ENCODE results near the gene TMEM147. TPM values are rescaled to one million over a fixed set of nuclear protein-coding genes. Genes with fewer than 3 reads are reported as not detected.

Gene TMEM147
- total RNA-seq, 6 experiments from 2014 or later: 104 to 130 (median 115) TPM

DNA sequence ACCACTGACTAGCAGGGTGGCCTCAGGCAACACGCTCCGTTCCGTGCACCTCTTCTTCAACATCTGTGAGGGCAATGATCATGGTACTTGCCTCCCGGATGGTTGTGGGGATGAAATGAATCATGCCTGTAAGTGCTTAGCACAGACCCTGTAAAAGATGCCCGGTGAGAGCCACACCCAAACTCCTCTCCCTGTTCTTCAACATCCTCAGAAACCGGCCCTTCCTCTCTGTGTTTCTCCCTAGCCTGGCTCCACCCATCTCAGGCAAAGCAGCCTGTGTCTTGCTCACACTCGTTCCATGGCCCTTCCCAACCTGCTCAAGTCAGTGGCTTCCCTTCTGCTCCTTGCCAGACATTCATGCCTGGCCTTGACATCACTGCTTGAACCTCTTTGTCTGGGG is 26.1 kb upstream of the TMEM147 start:
- no peak for DNase-seq
- peak overlapping the region; percentile 91 for H3K27ac Mint-ChIP-seq
- H3K27me3 Mint-ChIP-seq (ENCODE audit: insufficient read depth): peaks cover 2% of the 10 kb centered on the region
- H3K4me1 Mint-ChIP-seq (ENCODE audit: low read depth): peaks cover 35% of the 10 kb centered on the region
- H3K36me3 Mint-ChIP-seq (ENCODE audit: low read depth): no peaks in the 10 kb centered on the region
- H3K9me3 Mint-ChIP-seq: no peaks in the 10 kb centered on the region
- no peak overlapping the region; the same call in 1 of the 2 replicates for H3K4me3 Mint-ChIP-seq
- TF ChIP-seq, protein P1, sequence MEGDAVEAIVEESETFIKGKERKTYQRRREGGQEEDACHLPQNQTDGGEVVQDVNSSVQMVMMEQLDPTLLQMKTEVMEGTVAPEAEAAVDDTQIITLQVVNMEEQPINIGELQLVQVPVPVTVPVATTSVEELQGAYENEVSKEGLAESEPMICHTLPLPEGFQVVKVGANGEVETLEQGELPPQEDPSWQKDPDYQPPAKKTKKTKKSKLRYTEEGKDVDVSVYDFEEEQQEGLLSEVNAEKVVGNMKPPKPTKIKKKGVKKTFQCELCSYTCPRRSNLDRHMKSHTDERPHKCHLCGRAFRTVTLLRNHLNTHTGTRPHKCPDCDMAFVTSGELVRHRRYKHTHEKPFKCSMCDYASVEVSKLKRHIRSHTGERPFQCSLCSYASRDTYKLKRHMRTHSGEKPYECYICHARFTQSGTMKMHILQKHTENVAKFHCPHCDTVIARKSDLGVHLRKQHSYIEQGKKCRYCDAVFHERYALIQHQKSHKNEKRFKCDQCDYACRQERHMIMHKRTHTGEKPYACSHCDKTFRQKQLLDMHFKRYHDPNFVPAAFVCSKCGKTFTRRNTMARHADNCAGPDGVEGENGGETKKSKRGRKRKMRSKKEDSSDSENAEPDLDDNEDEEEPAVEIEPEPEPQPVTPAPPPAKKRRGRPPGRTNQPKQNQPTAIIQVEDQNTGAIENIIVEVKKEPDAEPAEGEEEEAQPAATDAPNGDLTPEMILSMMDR (IDR thresholded peaks at IDR 0.05): no peak

DNA sequence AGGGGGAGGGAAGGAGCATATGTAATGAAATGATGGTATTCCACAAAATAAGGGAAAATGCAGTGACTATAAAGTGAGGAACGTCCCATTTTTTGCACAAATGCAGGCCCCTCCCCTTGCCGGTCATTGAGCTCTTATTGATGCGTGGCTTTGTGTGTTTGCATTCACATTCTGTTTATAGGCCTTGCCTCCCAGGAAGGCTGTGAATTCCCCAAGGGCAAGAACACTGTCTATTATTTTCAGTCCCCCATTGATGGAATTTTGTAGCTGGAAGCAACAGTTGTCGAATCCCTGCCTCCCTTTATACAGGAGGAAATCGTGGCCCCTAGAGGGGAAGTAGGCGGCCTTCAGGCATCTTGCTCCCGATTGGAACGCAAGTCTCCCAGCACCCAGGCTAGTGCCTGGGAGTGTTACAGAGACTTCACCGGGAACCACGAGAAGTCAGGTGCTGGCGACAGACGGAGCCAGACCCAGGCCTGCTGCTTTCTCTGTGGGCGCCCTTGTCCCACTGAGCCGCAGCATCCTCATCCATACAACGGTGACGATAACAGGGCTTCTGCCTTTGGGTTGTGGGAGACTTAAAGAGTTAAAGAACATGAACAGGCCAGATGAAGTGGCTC is 24.2 kb upstream of the TMEM147 start:
- peaks cover 30% of the 10 kb centered on the region for H3K4me1 Mint-ChIP-seq (ENCODE audit: low read depth)
- H3K27me3 Mint-ChIP-seq (ENCODE audit: insufficient read depth): peaks cover 5% of the 10 kb centered on the region
- H3K4me3 Mint-ChIP-seq: no peak overlapping the region
- DNase-seq: no peak
- H3K27ac Mint-ChIP-seq: no peak overlapping the region
- no peaks in the 10 kb centered on the region for H3K36me3 Mint-ChIP-seq (ENCODE audit: low read depth)
- TF ChIP-seq, protein P1 (IDR thresholded peaks at IDR 0.05): no peak
- no peaks in the 10 kb centered on the region for H3K9me3 Mint-ChIP-seq

DNA sequence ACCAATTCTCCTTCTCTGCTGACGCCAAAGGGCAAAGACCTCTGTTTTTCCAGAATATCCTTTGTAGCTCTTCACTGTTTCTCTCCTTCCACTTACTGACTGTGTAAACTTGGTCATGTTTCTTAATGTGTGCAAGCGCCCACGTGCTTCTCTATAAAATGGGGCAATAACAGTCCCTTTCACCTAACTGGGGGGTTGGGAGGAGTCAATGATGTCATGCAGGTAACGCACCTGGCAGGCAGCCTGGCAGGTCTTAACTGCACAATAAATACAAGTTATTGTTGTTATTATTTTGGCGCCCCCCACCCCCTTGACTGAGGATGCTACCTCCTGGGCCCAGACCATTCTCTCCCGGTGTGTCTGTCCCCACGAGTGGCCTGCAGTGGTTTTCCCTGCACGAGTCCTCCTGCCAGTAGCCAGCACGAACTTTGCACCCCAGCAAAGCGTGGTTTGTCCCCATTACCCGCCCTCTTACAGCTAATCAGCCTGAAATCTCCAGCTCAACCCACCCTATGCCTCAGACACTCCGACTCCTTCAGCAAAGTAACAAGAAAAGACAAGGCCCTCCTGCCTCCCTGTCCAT is 22.6 kb upstream of the TMEM147 start:
- Mint-ChIP-seq H3K36me3 (ENCODE audit: low read depth) (no peaks in the 10 kb centered on the region), H3K27ac (no peak overlapping the region), H3K4me1 (ENCODE audit: low read depth) (peaks cover 24% of the 10 kb centered on the region), H3K27me3 (ENCODE audit: insufficient read depth) (peaks cover 5% of the 10 kb centered on the region), H3K4me3 (no peak overlapping the region), H3K9me3 (no peaks in the 10 kb centered on the region)
- DNase-seq: no peak
- TF ChIP-seq, protein P1 (IDR thresholded peaks at IDR 0.05): no peak

DNA sequence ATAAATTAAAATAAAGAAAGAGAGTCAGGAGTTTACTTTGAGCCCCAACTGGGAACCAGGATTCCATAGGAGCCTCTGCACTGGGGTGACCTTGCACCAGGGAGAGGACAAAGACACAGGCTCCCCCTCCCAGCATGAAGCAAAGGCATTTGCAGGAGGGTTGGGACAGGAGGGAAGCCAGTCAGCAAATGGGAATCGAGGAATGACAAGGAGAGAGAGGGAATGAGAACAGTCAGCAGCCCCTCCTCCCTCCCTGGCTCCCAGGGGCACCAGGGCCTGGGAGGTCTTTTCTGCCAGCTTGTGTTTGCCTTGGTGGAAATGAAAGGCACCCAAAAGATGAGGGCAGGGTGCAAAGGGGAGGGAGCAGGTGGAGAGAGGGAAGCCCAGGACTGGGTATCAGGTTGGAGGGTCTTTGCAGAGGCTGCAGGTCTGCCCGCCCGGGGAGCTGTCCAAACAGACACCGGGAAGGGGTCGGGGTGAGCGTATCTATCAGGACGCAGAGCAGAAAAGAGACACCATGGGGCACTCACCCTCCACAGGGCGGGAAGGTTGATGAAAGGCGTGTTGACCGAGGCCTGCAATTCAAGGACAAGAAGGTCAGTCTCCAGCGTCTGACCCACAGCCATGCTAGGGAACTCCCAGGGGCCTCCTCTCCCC is 21.1 kb upstream of the TMEM147 start:
- Mint-ChIP-seq H3K27ac (no peak overlapping the region), H3K27me3 (ENCODE audit: insufficient read depth) (peaks cover 5% of the 10 kb centered on the region), H3K4me1 (ENCODE audit: low read depth) (peaks cover 21% of the 10 kb centered on the region)

DNA sequence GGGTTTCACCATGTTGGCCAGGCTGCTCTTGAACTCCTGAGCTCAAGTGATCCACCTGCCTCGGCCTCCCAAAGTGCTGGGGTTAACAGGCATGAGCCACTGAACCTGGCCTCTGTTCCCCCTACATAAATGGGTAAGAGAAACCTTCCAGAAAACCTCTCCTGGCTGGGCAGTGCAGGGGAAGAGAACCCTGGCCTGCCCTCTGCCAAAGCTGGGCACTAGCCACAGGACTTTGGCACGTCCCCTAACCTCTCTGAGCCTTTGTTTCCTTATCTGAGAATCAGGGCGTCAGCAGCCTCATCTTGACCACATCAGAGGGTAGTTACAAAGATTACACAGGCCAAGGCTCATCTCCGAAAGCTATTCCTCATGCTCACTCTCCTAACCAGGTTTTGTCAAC is 19.6 kb upstream of the TMEM147 start:
- TF ChIP-seq, protein P1 (IDR thresholded peaks at IDR 0.05): no peak
- H3K27ac Mint-ChIP-seq: no peak overlapping the region
- no peaks in the 10 kb centered on the region for H3K9me3 Mint-ChIP-seq
- no peak for DNase-seq
- peaks cover 7% of the 10 kb centered on the region for H3K27me3 Mint-ChIP-seq (ENCODE audit: insufficient read depth)
- H3K4me1 Mint-ChIP-seq (ENCODE audit: low read depth): peaks cover 15% of the 10 kb centered on the region
- H3K4me3 Mint-ChIP-seq: no peak overlapping the region
- H3K36me3 Mint-ChIP-seq (ENCODE audit: low read depth): no peaks in the 10 kb centered on the region

More for the DNA sequence above, 21.1 kb upstream of the TMEM147 start:
- H3K9me3 Mint-ChIP-seq: no peaks in the 10 kb centered on the region
- no peak overlapping the region for H3K4me3 Mint-ChIP-seq
- H3K36me3 Mint-ChIP-seq (ENCODE audit: low read depth): no peaks in the 10 kb centered on the region
- TF ChIP-seq, protein P1 (IDR thresholded peaks at IDR 0.05): no peak
- no peak for DNase-seq

Data from HFFc6 (cell line).